ENCODE measurements around the gene CENPX.

Gene CENPX

GRCh38 chr17:82005701-82006348, 16.9 kb downstream of the CENPX start:
- no peak for TF ChIP-seq CTCF (IDR thresholded peaks at IDR 0.05; ENCODE audit: insufficient read depth, low read depth, low read length, missing control alignments)
- no peak overlapping the region for H3K4me3 ChIP-seq (ENCODE audit: low read depth, low read length)
- DNase-seq (ENCODE audit: low read depth), result no peak

- DNase-seq (ENCODE audit: low read depth), result no peak
These were observed 17.9 kb downstream of the CENPX start for GRCh38 chr17:82004517-82005455.

GRCh38 chr17:82003411-82004381, 19.0 kb downstream of the CENPX start:
- DNase-seq (ENCODE audit: low read depth), result no peak
- H3K4me3 ChIP-seq (ENCODE audit: low read depth, low read length), result no peak overlapping the region
- no peak for TF ChIP-seq CTCF (IDR thresholded peaks at IDR 0.05; ENCODE audit: insufficient read depth, low read depth, low read length, missing control alignments)

More at GRCh38 chr17:82004517-82005455, 17.9 kb downstream of the CENPX start:
- no peak overlapping the region for H3K4me3 ChIP-seq (ENCODE audit: low read depth, low read length)
- TF ChIP-seq CTCF (IDR thresholded peaks at IDR 0.05; ENCODE audit: insufficient read depth, low read depth, low read length, missing control alignments), result no peak

GRCh38 chr17:82001571-82002056, 21.1 kb downstream of the CENPX start:
- DNase-seq (ENCODE audit: low read depth), result no peak
- no peak for TF ChIP-seq CTCF (IDR thresholded peaks at IDR 0.05; ENCODE audit: insufficient read depth, low read depth, low read length, missing control alignments)
- no peak overlapping the region for H3K4me3 ChIP-seq (ENCODE audit: low read depth, low read length)

- H3K4me3 ChIP-seq (ENCODE audit: low read depth, low read length), result no peak overlapping the region
- DNase-seq (ENCODE audit: low read depth), result no peak
- no peak for TF ChIP-seq CTCF (IDR thresholded peaks at IDR 0.05; ENCODE audit: insufficient read depth, low read depth, low read length, missing control alignments)
These were observed 21.7 kb downstream of the CENPX start for GRCh38 chr17:82000803-82001570.
